ENCODE data around the gene RNF225.

The RNF225 gene

DNA sequence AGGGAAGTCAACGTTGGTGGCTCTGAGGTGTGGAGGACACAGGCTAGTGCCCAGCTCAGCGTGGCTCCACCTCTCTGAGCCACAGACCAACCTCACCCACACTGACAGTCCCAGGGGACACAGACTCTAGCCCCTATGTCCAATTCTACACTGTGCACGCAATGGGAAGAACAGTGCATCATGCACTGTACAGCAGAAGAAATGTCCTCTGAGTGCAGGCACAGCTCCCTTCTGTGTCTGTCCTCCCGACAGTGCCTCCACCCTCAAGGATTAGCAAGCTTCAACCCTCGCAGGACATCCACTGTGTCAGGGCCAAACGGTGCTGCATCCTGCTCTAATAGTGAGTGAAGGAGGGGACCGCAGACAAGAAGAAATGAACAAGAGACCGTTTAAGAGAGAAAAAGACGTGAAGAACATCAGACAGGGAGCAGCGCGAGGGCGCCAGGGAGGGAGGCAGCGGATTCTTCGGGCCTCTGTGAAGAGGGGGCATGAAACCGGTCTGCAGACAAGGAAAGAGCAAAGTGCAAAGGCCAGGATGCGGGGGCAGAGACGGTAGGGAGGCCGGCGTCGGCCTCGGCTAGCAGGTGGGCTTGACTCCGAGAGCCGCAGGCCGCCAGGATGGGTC, 15.3 kb upstream of the RNF225 start:
- H3K9me3 ChIP-seq (ENCODE audit: control insufficient read depth in 2 of 2, low read length in 2 of 2), result no peaks in the 10 kb centered on the region
- peak overlapping the region; percentile 76 to 93 for H3K9ac ChIP-seq (ENCODE audit: low read depth in 1 of 2, low read length in 2 of 2)
- peak overlapping the region; percentile 92 to 93 for H3K27ac ChIP-seq (ENCODE audit: low read depth in 2 of 2, low read length in 2 of 2)
- H3K36me3 ChIP-seq (ENCODE audit: control insufficient read depth in 2 of 2, insufficient read depth in 2 of 2, low read length in 2 of 2), result no peaks in the 10 kb centered on the region
- H3K4me3 ChIP-seq (ENCODE audit: low read length in 2 of 2), result peak overlapping the region; percentile 63 to 89
- H3K27me3 ChIP-seq (ENCODE audit: control insufficient read depth in 2 of 2, insufficient read depth in 2 of 2, low read length in 2 of 2), result no peaks in the 10 kb centered on the region
- H3K4me1 ChIP-seq (ENCODE audit: control insufficient read depth in 2 of 2, insufficient read depth in 2 of 2, low read length in 2 of 2), result peaks cover 13 to 15% of the 10 kb centered on the region in 2 donors

DNA sequence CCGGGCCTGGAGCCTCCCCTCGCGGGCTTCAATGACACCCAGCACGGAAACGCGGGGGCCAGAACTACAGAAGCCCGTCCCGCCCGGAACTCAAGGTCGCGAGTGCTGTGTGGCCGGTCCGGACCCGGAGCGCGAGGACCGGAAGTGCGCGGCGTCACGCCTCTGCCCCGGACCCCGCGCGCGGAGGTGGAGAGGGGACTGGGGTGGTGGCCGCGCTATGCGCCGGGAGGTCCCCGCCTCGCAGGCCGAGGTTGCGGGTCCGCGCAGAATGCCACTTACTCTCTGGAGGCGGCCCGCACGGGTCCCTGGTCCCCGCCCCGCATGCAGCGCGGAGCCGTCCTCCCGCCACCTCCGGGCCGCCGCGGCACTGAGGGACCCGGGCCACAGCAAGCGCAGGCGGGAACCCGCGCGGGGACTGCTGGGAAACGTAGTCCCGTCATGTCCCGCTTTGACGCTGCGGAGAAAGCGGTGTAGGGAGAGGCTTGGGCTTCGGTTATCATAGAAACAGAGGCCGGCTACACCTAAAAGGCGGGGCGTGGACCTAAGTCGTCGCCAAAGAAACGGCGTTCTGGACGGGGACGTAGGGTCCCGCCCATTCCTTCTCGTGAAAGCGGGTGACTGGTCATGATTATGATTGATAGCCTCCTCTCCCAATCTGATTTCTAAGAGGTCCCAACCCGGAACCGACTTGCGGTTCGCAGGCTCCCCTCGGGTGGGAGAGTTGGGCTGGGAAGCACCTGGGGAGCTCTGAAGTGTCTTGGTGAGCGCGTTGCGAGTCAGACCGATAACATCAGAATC, 14.6 kb upstream of the RNF225 start, which contains the start of gene ZNF837:
TSS of gene ZNF837 (minus strand) at position 369 of the 798 bp plus-strand sequence. CDS start 11,698 bp downstream, outside the sequence.
- H3K9me3 ChIP-seq (ENCODE audit: control insufficient read depth in 2 of 2, low read length in 2 of 2), result no peaks in the 10 kb centered on the region
- H3K9ac ChIP-seq (ENCODE audit: low read depth in 1 of 2, low read length in 2 of 2), result peak within 1 kb of the TSS; percentile 76 to 93
- peaks cover 20 to 21% of the 10 kb centered on the region in 2 donors for H3K4me1 ChIP-seq (ENCODE audit: control insufficient read depth in 2 of 2, insufficient read depth in 2 of 2, low read length in 2 of 2)
- H3K36me3 ChIP-seq (ENCODE audit: control insufficient read depth in 2 of 2, insufficient read depth in 2 of 2, low read length in 2 of 2), result no peaks in the 10 kb centered on the region
- H3K27ac ChIP-seq (ENCODE audit: low read depth in 2 of 2, low read length in 2 of 2), result peak within 1 kb of the TSS; percentile 92 to 93
- peak within 1 kb of the TSS; percentile 75 to 89 for H3K4me3 ChIP-seq (ENCODE audit: low read length in 2 of 2)
- no peaks in the 10 kb centered on the region for H3K27me3 ChIP-seq (ENCODE audit: control insufficient read depth in 2 of 2, insufficient read depth in 2 of 2, low read length in 2 of 2)

DNA sequence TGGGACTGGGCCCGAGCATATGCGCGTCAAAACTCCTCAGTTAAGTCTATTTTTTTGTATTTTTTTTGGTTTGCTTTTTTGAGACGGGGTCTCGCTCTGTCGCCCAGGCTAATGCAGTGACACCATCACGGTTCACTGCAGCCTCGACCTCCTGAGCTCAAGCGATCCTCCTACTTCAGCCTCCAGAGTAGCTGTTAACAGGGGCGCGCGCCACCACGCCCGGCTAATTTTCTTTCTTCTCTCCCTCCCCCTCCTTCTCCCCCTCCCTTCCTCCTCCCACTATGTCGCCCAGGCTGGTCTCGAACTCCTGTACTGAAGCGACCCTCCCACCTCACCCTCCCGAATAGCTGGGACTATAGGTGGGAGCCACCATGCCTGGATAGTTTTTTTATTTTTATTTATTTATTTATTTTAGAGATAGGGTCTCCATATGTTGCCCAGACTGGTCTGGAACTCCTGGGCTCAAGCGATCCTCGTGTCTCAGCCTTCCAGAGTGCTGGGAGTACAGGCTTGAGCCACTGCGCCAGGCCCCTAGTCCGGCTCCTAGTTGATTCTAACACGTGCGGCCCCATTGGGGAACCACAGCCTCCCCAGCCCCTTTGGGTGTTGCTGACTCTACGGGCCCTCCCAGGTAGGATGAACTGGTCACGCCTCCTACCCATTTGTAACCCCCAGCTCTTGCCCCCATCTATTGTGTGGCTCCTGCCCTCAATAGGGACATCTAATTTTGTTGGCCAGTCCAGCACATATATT, 13.8 kb upstream of the RNF225 start:
- Histone ChIP-seq H3K9ac (ENCODE audit: low read depth in 1 of 2, low read length in 2 of 2) (peak overlapping the region; percentile 63 to 75), H3K4me1 (ENCODE audit: control insufficient read depth in 2 of 2, insufficient read depth in 2 of 2, low read length in 2 of 2) (peaks cover 24 to 26% of the 10 kb centered on the region in 2 donors)

DNA sequence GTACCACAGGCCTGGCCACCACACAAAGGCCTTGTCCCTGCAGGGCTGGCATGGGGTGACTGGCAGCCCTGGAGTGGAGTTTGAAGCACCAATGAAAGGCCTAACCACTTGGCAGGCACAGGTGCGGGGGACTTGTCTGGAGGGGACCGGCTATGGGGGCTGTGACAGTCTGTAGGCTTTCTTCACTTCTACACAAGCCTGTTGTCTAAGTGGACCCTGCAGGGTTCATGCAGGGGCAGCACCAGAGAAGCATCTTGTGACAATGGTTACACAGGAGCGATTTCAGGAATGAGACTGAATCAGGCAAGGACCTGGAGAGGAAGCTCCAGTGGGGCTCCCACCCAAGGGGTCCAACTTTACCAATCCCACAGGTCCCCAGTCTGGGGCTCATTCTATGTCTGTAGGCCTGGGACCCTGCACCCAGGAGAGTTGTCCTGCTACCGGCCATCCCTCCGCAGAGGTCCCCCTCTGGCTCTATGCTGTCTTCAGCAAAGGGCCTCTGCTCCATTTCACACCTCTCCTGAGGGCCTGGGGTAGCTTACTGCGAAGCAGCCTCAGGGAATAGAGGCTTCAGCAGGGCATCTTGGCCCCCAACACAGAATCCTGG, 12.4 kb upstream of the RNF225 start:
- no peak overlapping the region for H3K9ac ChIP-seq (ENCODE audit: low read depth in 1 of 2, low read length in 2 of 2)
- no peaks in the 10 kb centered on the region for H3K9me3 ChIP-seq (ENCODE audit: control insufficient read depth in 2 of 2, low read length in 2 of 2)
- no peak overlapping the region for H3K27ac ChIP-seq (ENCODE audit: low read depth in 2 of 2, low read length in 2 of 2)
- peaks cover 31 to 33% of the 10 kb centered on the region in 2 donors for H3K4me1 ChIP-seq (ENCODE audit: control insufficient read depth in 2 of 2, insufficient read depth in 2 of 2, low read length in 2 of 2)
- no peaks in the 10 kb centered on the region for H3K27me3 ChIP-seq (ENCODE audit: control insufficient read depth in 2 of 2, insufficient read depth in 2 of 2, low read length in 2 of 2)
- no peak overlapping the region for H3K4me3 ChIP-seq (ENCODE audit: low read length in 2 of 2)
- H3K36me3 ChIP-seq (ENCODE audit: control insufficient read depth in 2 of 2, insufficient read depth in 2 of 2, low read length in 2 of 2), result peaks cover under 1% of the 10 kb centered on the region in 2 donors

More for the DNA sequence above, 13.8 kb upstream of the RNF225 start:
- Histone ChIP-seq H3K27me3 (ENCODE audit: control insufficient read depth in 2 of 2, insufficient read depth in 2 of 2, low read length in 2 of 2) (no peaks in the 10 kb centered on the region), H3K9me3 (ENCODE audit: control insufficient read depth in 2 of 2, low read length in 2 of 2) (no peaks in the 10 kb centered on the region), H3K4me3 (ENCODE audit: low read length in 2 of 2) (peak overlapping the region; percentile 75 to 89), H3K36me3 (ENCODE audit: control insufficient read depth in 2 of 2, insufficient read depth in 2 of 2, low read length in 2 of 2) (no peaks in the 10 kb centered on the region), H3K27ac (ENCODE audit: low read depth in 2 of 2, low read length in 2 of 2) (peak overlapping the region; percentile 92 to 93)

DNA sequence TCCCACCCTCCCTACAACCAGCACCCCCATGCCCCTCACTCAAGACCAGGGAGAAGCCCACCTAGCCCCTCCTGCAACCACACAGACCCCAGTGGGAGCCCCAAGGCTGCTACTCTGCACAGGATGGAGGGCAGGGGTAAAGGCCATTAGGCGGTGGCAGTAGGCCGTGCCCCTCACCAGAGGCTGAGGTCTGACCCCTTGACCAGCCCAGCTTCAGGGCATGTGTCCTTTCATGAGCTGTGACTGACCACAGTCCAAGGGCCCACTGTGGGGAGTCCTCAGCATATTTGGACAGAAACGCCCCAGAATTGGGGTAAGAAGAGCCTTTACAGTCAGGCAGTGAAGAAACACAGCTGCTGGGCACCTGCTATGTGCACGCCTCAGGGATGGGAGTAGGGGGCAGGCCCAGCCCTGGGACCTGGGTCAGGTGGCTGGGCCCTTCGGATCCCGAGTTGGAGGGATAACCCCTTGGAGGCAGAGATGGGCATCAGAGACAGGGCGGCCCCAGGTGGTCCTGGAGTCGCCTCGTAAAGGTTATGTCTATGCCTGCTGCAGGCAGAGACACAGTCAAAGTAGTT, 10.1 kb upstream of the RNF225 start:
- Histone ChIP-seq H3K4me1 (ENCODE audit: control insufficient read depth in 2 of 2, insufficient read depth in 2 of 2, low read length in 2 of 2) (peaks cover 23 to 31% of the 10 kb centered on the region in 2 donors), H3K36me3 (ENCODE audit: control insufficient read depth in 2 of 2, insufficient read depth in 2 of 2, low read length in 2 of 2) (peaks cover 4% of the 10 kb centered on the region in 2 donors), H3K4me3 (ENCODE audit: low read length in 2 of 2) (peak overlapping the region; percentile 77 to 80), H3K27ac (ENCODE audit: low read depth in 2 of 2, low read length in 2 of 2) (peak overlapping the region; percentile 98), H3K27me3 (ENCODE audit: control insufficient read depth in 2 of 2, insufficient read depth in 2 of 2, low read length in 2 of 2) (no peaks in the 10 kb centered on the region), H3K9ac (ENCODE audit: low read depth in 1 of 2, low read length in 2 of 2) (peak overlapping the region; percentile 89 to 91), H3K9me3 (ENCODE audit: control insufficient read depth in 2 of 2, low read length in 2 of 2) (no peaks in the 10 kb centered on the region)

DNA sequence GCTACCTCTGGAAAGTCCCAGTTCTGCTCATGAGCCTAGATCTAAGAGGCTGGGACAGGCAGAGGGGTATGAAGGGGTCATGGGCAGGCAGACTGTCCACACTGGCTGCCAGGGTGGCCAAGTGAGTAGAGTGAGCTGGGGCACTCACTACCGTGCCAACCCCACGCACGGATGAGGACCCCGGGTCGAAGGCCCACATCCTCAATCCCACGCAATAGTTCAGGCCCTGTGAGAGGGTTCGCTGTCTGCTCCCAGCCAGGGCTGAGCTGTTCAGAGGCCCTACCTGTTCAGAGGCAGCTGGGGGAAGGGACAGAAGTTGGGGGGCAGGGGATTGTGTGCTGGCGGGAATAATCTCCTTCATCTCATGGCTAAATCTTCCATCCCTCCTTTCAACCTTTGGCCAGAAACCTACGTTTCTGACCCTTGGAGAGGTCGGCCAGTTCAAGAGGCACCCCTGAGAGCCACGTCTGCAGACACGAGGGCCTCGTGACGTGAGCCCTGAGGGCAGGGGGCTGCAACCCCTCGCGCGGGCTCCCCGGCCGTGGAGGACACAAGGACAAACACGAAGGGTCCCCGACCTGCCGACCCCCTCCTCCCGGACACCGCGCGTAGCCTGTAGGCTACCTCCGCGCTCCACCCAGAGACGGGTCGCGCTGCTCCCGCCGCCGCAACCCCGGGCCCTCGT, 9.4 kb upstream of the RNF225 start:
- no peaks in the 10 kb centered on the region for H3K27me3 ChIP-seq (ENCODE audit: control insufficient read depth in 2 of 2, insufficient read depth in 2 of 2, low read length in 2 of 2)
- no peaks in the 10 kb centered on the region for H3K9me3 ChIP-seq (ENCODE audit: control insufficient read depth in 2 of 2, low read length in 2 of 2)
- H3K4me3 ChIP-seq (ENCODE audit: low read length in 2 of 2), result peak overlapping the region; percentile 77 to 80
- H3K4me1 ChIP-seq (ENCODE audit: control insufficient read depth in 2 of 2, insufficient read depth in 2 of 2, low read length in 2 of 2), result peaks cover 22 to 33% of the 10 kb centered on the region in 2 donors
- peak overlapping the region; percentile 89 to 91 for H3K9ac ChIP-seq (ENCODE audit: low read depth in 1 of 2, low read length in 2 of 2)
- peak overlapping the region; percentile 98 for H3K27ac ChIP-seq (ENCODE audit: low read depth in 2 of 2, low read length in 2 of 2)
- H3K36me3 ChIP-seq (ENCODE audit: control insufficient read depth in 2 of 2, insufficient read depth in 2 of 2, low read length in 2 of 2), result peaks cover 4 to 11% of the 10 kb centered on the region in 2 donors

DNA sequence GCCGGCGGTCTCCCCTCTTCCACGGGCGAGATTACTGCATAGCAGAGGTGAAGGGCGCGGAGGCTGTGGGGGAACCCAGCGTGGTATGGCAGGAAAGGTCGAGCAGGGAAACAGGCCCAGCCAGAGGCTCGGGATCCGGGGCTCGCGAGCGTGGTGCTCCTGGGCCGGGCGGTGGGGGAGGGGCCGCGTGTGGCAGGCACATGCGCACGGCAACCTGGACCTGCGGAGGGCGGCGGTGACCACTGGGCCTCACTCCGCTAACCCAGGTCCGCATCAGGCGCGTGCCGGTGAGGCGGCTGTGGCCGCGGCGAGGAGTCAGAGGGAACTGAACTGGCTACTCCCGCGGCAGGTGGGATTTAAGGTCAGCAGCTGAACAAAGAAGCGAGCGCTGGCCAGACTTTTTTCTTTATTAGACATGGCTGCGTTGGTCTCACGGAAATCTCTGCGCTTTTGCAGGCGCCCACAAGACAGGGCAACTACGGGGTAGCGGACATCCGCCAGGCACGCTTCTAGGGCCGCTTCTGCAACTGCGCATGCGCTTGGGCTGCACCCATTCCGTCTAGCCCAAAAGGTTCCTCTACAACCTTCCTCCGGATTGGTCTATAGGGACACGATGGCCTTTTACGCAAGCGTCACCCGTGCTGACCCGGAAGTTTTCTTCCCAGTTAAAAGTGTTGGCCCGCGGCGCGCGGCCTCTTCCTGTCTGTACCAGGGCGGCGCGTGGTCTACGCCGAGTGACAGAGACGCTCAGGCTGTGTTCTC, 8.7 kb upstream of the RNF225 start, which contains the start of gene RPS5:
TSS of gene RPS5 (plus strand) at position 694 of the 762 bp plus-strand sequence. CDS start 869 bp downstream, outside the sequence.
- Histone ChIP-seq H3K27ac (ENCODE audit: low read depth in 2 of 2, low read length in 2 of 2) (peak within 1 kb of the TSS; percentile 98), H3K9ac (ENCODE audit: low read depth in 1 of 2, low read length in 2 of 2) (peak within 1 kb of the TSS; percentile 89 to 91), H3K36me3 (ENCODE audit: control insufficient read depth in 2 of 2, insufficient read depth in 2 of 2, low read length in 2 of 2) (peaks cover 4 to 11% of the 10 kb centered on the region in 2 donors), H3K9me3 (ENCODE audit: control insufficient read depth in 2 of 2, low read length in 2 of 2) (no peaks in the 10 kb centered on the region), H3K4me3 (ENCODE audit: low read length in 2 of 2) (peak within 1 kb of the TSS; percentile 77 to 80), H3K27me3 (ENCODE audit: control insufficient read depth in 2 of 2, insufficient read depth in 2 of 2, low read length in 2 of 2) (no peaks in the 10 kb centered on the region), H3K4me1 (ENCODE audit: control insufficient read depth in 2 of 2, insufficient read depth in 2 of 2, low read length in 2 of 2) (peaks cover 18 to 31% of the 10 kb centered on the region in 2 donors)

DNA sequence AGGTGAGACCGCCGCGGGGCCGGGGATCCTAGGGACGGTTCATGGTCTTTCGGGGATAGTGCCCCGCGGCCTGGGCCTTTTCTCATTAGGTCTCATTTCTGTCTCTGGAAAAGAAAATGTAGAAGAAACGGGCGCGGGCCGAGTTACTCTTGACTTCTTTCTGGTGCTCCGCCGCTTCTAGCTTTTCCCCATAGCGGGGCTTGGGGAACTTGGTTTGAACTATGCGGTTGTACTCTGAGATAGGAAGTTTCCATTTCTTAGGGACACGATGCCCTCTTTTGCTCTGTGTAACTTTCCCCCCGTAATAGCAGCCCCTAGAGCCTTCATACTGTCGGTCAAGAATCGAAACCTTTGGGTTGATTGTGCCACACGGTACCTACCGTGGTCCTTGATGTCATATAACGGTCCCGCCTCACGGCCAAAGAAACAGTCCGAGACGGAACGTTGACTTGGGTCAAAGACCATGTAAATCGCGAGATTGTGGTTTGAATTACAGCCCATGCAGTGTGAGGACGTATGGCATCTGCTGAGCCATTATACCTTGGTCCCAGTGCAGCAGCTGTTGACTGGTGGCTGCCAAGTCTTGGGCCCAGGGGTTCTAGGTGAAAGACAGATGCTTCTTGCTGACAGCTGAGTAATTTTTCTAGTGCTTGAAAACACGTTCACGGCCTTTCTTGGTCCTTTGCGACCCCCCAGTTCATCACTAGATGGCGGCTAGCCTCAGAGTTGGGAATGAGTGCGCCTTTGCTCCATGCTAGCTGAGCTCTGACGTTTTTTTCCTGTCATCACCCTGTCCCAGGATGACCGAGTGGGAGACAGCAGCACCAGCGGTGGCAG, 7.9 kb upstream of the RNF225 start:
- Histone ChIP-seq H3K36me3 (ENCODE audit: control insufficient read depth in 2 of 2, insufficient read depth in 2 of 2, low read length in 2 of 2) (peaks cover 4 to 13% of the 10 kb centered on the region in 2 donors), H3K27ac (ENCODE audit: low read depth in 2 of 2, low read length in 2 of 2) (peak overlapping the region in 1 of 2 donors; percentile 48), H3K9me3 (ENCODE audit: control insufficient read depth in 2 of 2, low read length in 2 of 2) (no peaks in the 10 kb centered on the region), H3K27me3 (ENCODE audit: control insufficient read depth in 2 of 2, insufficient read depth in 2 of 2, low read length in 2 of 2) (no peaks in the 10 kb centered on the region), H3K9ac (ENCODE audit: low read depth in 1 of 2, low read length in 2 of 2) (peak overlapping the region; percentile 66 to 89), H3K4me3 (ENCODE audit: low read length in 2 of 2) (peak overlapping the region; percentile 77 to 80), H3K4me1 (ENCODE audit: control insufficient read depth in 2 of 2, insufficient read depth in 2 of 2, low read length in 2 of 2) (peaks cover 18 to 26% of the 10 kb centered on the region in 2 donors)
